AG04449 (cell line): ENCODE results near the gene RNF123.

ENCODE experiments used
- CTCF ChIA-PET: fragments of 350-600 bp; formaldehyde crosslinking; extraction: SDS; loops from one replicate; lab custom pipeline; 2021; ENCODE audit warnings: antibody characterized with exemption; lab: Yijun Ruan, JAX
- POLR2A ChIA-PET: fragments of 400-600, 350-600 bp; formaldehyde crosslinking; extraction: SDS; loops from one replicate; lab custom pipeline; 2020; ENCODE audit warnings: antibody characterized with exemption, inconsistent platforms; lab: Yijun Ruan, JAX
- DNase-seq: peaks from one replicate; pipeline ENCODE4 v3.0.0-alpha.2; 2010; ENCODE audit warnings: low read depth, low spot score
- H3K4me3 ChIP-seq: 2 replicates; pipeline ENCODE4 v1.5.1; 2011; ENCODE audit warnings: low read depth, mild to moderate bottlenecking, control low read depth, low read length
- TF ChIP-seq, protein P1 (sequence below): IDR thresholded peaks from one replicate; pipeline ENCODE4 v1.5.1; 2011; ENCODE audit warnings: mild to moderate bottlenecking, moderate library complexity, low read length, control low read depth, inconsistent platforms; ENCODE audit not compliant: insufficient read depth; ENCODE audit errors: missing control alignments

RNF123 gene

GRCh38 chr3:49706456-49707112 is 17.2 kb downstream of the RNF123 start:
- DNase-seq = no peak
- TF ChIP-seq, protein P1, sequence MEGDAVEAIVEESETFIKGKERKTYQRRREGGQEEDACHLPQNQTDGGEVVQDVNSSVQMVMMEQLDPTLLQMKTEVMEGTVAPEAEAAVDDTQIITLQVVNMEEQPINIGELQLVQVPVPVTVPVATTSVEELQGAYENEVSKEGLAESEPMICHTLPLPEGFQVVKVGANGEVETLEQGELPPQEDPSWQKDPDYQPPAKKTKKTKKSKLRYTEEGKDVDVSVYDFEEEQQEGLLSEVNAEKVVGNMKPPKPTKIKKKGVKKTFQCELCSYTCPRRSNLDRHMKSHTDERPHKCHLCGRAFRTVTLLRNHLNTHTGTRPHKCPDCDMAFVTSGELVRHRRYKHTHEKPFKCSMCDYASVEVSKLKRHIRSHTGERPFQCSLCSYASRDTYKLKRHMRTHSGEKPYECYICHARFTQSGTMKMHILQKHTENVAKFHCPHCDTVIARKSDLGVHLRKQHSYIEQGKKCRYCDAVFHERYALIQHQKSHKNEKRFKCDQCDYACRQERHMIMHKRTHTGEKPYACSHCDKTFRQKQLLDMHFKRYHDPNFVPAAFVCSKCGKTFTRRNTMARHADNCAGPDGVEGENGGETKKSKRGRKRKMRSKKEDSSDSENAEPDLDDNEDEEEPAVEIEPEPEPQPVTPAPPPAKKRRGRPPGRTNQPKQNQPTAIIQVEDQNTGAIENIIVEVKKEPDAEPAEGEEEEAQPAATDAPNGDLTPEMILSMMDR = no peak
- H3K4me3 ChIP-seq = no peak overlapping the region
- CTCF ChIA-PET = interaction anchor here (1.0 to 1.9 kb wide), 3 partner anchors 8 to 133 kb away, joined by 3 to 7 read pairs (median 4); no protein-coding TSS in a partner anchor
- POLR2A ChIA-PET = no interaction called here

GRCh38 chr3:49707113-49707480 is 17.7 kb downstream of the RNF123 start:
- CTCF ChIA-PET = interaction anchor here (1.0 to 1.9 kb wide), 5 partner anchors 9 to 132 kb away, joined by 3 to 7 read pairs (median 4); no protein-coding TSS in a partner anchor

GRCh38 chr3:49709852-49710251 is 20.5 kb downstream of the RNF123 start:
- no peak overlapping the region for H3K4me3 ChIP-seq
- POLR2A ChIA-PET = no interaction called here
- CTCF ChIA-PET = interaction anchor here (1.0 kb wide), 1 partner anchor 9 kb away, joined by 4 read pairs; the partner anchor contains the start of gene AMIGO3
- TF ChIP-seq, protein P1 = no peak
- no peak for DNase-seq

More at GRCh38 chr3:49707113-49707480, 17.7 kb downstream of the RNF123 start:
- no peak for DNase-seq
- POLR2A ChIA-PET = no interaction called here
- TF ChIP-seq, protein P1 = no peak
- no peak overlapping the region for H3K4me3 ChIP-seq

GRCh38 chr3:49711489-49711888 is 22.1 kb downstream of the RNF123 start:
- DNase-seq = no peak
- no peak overlapping the region for H3K4me3 ChIP-seq
- ChIA-PET POLR2A (no interaction called here), CTCF (interaction anchor here (1.5 to 5.9 kb wide), 3 partner anchors 10 to 172 kb away, joined by 5 to 51 read pairs (median 12); no protein-coding TSS in a partner anchor)
- TF ChIP-seq, protein P1 = no peak

GRCh38 chr3:49712166-49712565 is 22.8 kb downstream of the RNF123 start:
- ChIA-PET CTCF (interaction anchor here (2.3 to 5.9 kb wide), 2 partner anchors 10 to 127 kb away, joined by 12 to 51 read pairs; no protein-coding TSS in a partner anchor), POLR2A (interaction anchor here (1.2 kb wide), 1 partner anchor 12 kb away, joined by 3 read pairs; the partner anchor contains the start of gene GMPPB)
- TF ChIP-seq, protein P1 = no peak
- H3K4me3 ChIP-seq = no peak overlapping the region
- DNase-seq = no peak
